ENCODE results near the gene TSPAN17. TPM values are rescaled to one million over a fixed set of nuclear protein-coding genes. Genes with fewer than 3 reads are reported as not detected.
A peak's percentile ranks its signal among the peaks of the same experiment; 100 is the strongest.

The TSPAN17 gene
- total RNA-seq, 1 donor from 2014 or later: 33.8 TPM

- no peak for DNase-seq (ENCODE audit: low spot score)
Observed at GRCh38 chr5:176660530-176660859, 13.2 kb downstream of the TSPAN17 start.

- DNase-seq (ENCODE audit: low spot score): peak; percentile 73
Observed at GRCh38 chr5:176660860-176661641, 13.8 kb downstream of the TSPAN17 start.

GRCh38 chr5:176661676-176662075 is 14.4 kb downstream of the TSPAN17 start:
- DNase-seq (ENCODE audit: low spot score): no peak

GRCh38 chr5:176662371-176663333 is 15.4 kb downstream of the TSPAN17 start:
- DNase-seq (ENCODE audit: low spot score): no peak

GRCh38 chr5:176663566-176663965 is 16.3 kb downstream of the TSPAN17 start:
- no peak for DNase-seq (ENCODE audit: low spot score)

- no peak for DNase-seq (ENCODE audit: low spot score)
Observed at GRCh38 chr5:176664479-176664878, 17.2 kb downstream of the TSPAN17 start.

- DNase-seq (ENCODE audit: low spot score): no peak
Observed at GRCh38 chr5:176664886-176665285, 17.6 kb downstream of the TSPAN17 start.

- no peak for DNase-seq (ENCODE audit: low spot score)
Observed at GRCh38 chr5:176665517-176665916, 18.2 kb downstream of the TSPAN17 start.

GRCh38 chr5:176667637-176668036 is 20.4 kb downstream of the TSPAN17 start:
- DNase-seq (ENCODE audit: low spot score): no peak

- no peak for DNase-seq (ENCODE audit: low spot score)
Observed at GRCh38 chr5:176670449-176670848, 23.2 kb downstream of the TSPAN17 start.

- no peak for DNase-seq (ENCODE audit: low spot score)
Observed at GRCh38 chr5:176671399-176671798, 24.1 kb downstream of the TSPAN17 start.

GRCh38 chr5:176671890-176672747 is 24.8 kb downstream of the TSPAN17 start:
- DNase-seq (ENCODE audit: low spot score): no peak

GRCh38 chr5:176673651-176674583 is 26.6 kb downstream of the TSPAN17 start:
- DNase-seq (ENCODE audit: low spot score): no peak

- no peak for DNase-seq (ENCODE audit: low spot score)
Observed at GRCh38 chr5:176674799-176675198, 27.5 kb downstream of the TSPAN17 start.

- DNase-seq (ENCODE audit: low spot score): no peak
Observed at GRCh38 chr5:176675676-176676360, 28.5 kb downstream of the TSPAN17 start.

GRCh38 chr5:176676361-176676824 is 29.1 kb downstream of the TSPAN17 start:
- no peak for DNase-seq (ENCODE audit: low spot score)

GRCh38 chr5:176677209-176677939 is 30.1 kb downstream of the TSPAN17 start:
- no peak for DNase-seq (ENCODE audit: low spot score)

GRCh38 chr5:176678584-176678983 is 31.3 kb downstream of the TSPAN17 start:
- no peak for DNase-seq (ENCODE audit: low spot score)

Measured in ureter (tissue), 1 donor.